Activated naive CD8-positive, alpha-beta T cell treated with anti-CD3 and anti-CD28 coated beads, Interleukin-2, amount 10 ng/mL, durations not matched to agents 7 days and 5 days (primary cell): ENCODE measurements around the gene ZFP36L1. TPM values are rescaled to one million over a fixed set of nuclear protein-coding genes. Genes with fewer than 3 reads are reported as not detected.

Experiments
- ATAC-seq: fragments of 150-1000 bp; cut with Tn5 transposase; one replicate; pipeline ENCODE4 v1.10.0; 2021; ENCODE audit warnings: low read depth, moderate library complexity
- POLR2A ChIA-PET: fragments of 350-600 bp; sonication (Branson Sonifier 250); formaldehyde crosslinking; loops from one replicate; lab custom pipeline; 2021; ENCODE audit warnings: antibody characterized with exemption; lab: Charles Lee
- DNase-seq: peaks from one replicate; pipeline ENCODE4 v3.0.0; 2021
- H3K27ac Mint-ChIP-seq: one replicate; pipeline ENCODE4 v1.8.0; 2022; ENCODE audit warnings: mild to moderate bottlenecking, mixed read lengths
- H3K27me3 Mint-ChIP-seq: one replicate; pipeline ENCODE4 v1.8.0; 2022; ENCODE audit warnings: mild to moderate bottlenecking, moderate library complexity, mixed read lengths
- H3K36me3 Mint-ChIP-seq: one replicate; pipeline ENCODE4 v1.8.0; 2021; ENCODE audit warnings: mild to moderate bottlenecking, mixed read lengths
- H3K4me1 Mint-ChIP-seq: one replicate; pipeline ENCODE4 v1.8.0; 2021; ENCODE audit warnings: mixed read lengths
- H3K4me3 Mint-ChIP-seq: one replicate; pipeline ENCODE4 v1.8.0; 2022; ENCODE audit warnings: mild to moderate bottlenecking, moderate library complexity, mixed read lengths
- H3K9me3 Mint-ChIP-seq: one replicate; pipeline ENCODE4 v1.8.0; 2021; ENCODE audit warnings: mixed read lengths
- total RNA-seq, 2 experiments: library from RNA; stranded (reverse); gene quantifications; one replicate each; pipeline ENCODE4 v1.2.3, GENCODE V29; 2021

ZFP36L1 gene
- total RNA-seq, 2 experiments from 2014 or later, result 114 to 130 TPM

- DNase-seq, result no peak
- no peaks in the 10 kb centered on the region for H3K9me3 Mint-ChIP-seq
- POLR2A ChIA-PET, result interaction anchor here (4.2 kb wide), 1 partner anchor 31 kb away, joined by 46 read pairs; the partner anchor contains the start of gene ZFP36L1
- ATAC-seq, result peak; percentile 32
- no peaks in the 10 kb centered on the region for H3K36me3 Mint-ChIP-seq
- peak overlapping the region; percentile 44 for H3K27ac Mint-ChIP-seq
- H3K4me1 Mint-ChIP-seq, result peaks cover 26% of the 10 kb centered on the region
- no peaks in the 10 kb centered on the region for H3K27me3 Mint-ChIP-seq
- H3K4me3 Mint-ChIP-seq, result no peak overlapping the region
Measured at GRCh38 chr14:68822132-68822651, 29.3 kb upstream of the ZFP36L1 start.

GRCh38 chr14:68820999-68821683, 28.3 kb upstream of the ZFP36L1 start:
- DNase-seq (no peak), ATAC-seq (no peak)
- Mint-ChIP-seq H3K27me3 (no peaks in the 10 kb centered on the region), H3K36me3 (no peaks in the 10 kb centered on the region), H3K27ac (peak overlapping the region; percentile 80), H3K4me3 (no peak overlapping the region), H3K4me1 (peaks cover 27% of the 10 kb centered on the region), H3K9me3 (no peaks in the 10 kb centered on the region)
- POLR2A ChIA-PET, result interaction anchor here (1.3 to 4.2 kb wide), 3 partner anchors 25 to 40 kb away, joined by 4 to 46 read pairs (median 12); partner anchors contain the start of gene ZFP36L1

- peaks cover 32% of the 10 kb centered on the region for H3K4me1 Mint-ChIP-seq
Measured at GRCh38 chr14:68820536-68820935, 27.7 kb upstream of the ZFP36L1 start.

GRCh38 chr14:68820119-68820518, 27.3 kb upstream of the ZFP36L1 start:
- DNase-seq, result peak; percentile 42
- H3K4me1 Mint-ChIP-seq, result peaks cover 36% of the 10 kb centered on the region
- no peaks in the 10 kb centered on the region for H3K27me3 Mint-ChIP-seq
- H3K9me3 Mint-ChIP-seq, result no peaks in the 10 kb centered on the region
- POLR2A ChIA-PET, result interaction anchor here (0.7 to 4.2 kb wide), 5 partner anchors 24 to 569 kb away, joined by 3 to 46 read pairs (median 4); partner anchors contain the start of gene ZFP36L1
- ATAC-seq, result no peak
- peak overlapping the region; percentile 86 for H3K27ac Mint-ChIP-seq
- H3K4me3 Mint-ChIP-seq, result peak overlapping the region; percentile 51
- H3K36me3 Mint-ChIP-seq, result no peaks in the 10 kb centered on the region

More at GRCh38 chr14:68820536-68820935, 27.7 kb upstream of the ZFP36L1 start:
- POLR2A ChIA-PET, result interaction anchor here (1.3 to 4.2 kb wide), 3 partner anchors 25 to 40 kb away, joined by 4 to 46 read pairs (median 12); partner anchors contain the start of gene ZFP36L1
- peak; percentile 30 for ATAC-seq
- H3K27me3 Mint-ChIP-seq, result no peaks in the 10 kb centered on the region
- no peaks in the 10 kb centered on the region for H3K36me3 Mint-ChIP-seq
- H3K27ac Mint-ChIP-seq, result peak overlapping the region; percentile 80
- H3K9me3 Mint-ChIP-seq, result no peaks in the 10 kb centered on the region
- H3K4me3 Mint-ChIP-seq, result peak overlapping the region; percentile 25
- DNase-seq, result no peak

- Mint-ChIP-seq H3K4me3 (no peak overlapping the region), H3K36me3 (no peaks in the 10 kb centered on the region)
Measured at GRCh38 chr14:68819260-68819691, 26.4 kb upstream of the ZFP36L1 start.

GRCh38 chr14:68817506-68818212, 24.8 kb upstream of the ZFP36L1 start:
- ATAC-seq (no peak), DNase-seq (no peak)
- Mint-ChIP-seq H3K9me3 (no peaks in the 10 kb centered on the region), H3K4me1 (peaks cover 52% of the 10 kb centered on the region), H3K27me3 (no peaks in the 10 kb centered on the region), H3K4me3 (no peak overlapping the region), H3K36me3 (peaks cover 1% of the 10 kb centered on the region), H3K27ac (peak overlapping the region; percentile 46)
- POLR2A ChIA-PET, result interaction anchor here (4.4 to 10.7 kb wide), 3 partner anchors 22 to 36 kb away, joined by 59 to 295 read pairs (median 135); partner anchors contain the start of gene ZFP36L1

More at GRCh38 chr14:68819260-68819691, 26.4 kb upstream of the ZFP36L1 start:
- Mint-ChIP-seq H3K27me3 (no peaks in the 10 kb centered on the region), H3K27ac (peak overlapping the region; percentile 86), H3K9me3 (no peaks in the 10 kb centered on the region), H3K4me1 (peaks cover 42% of the 10 kb centered on the region)
- POLR2A ChIA-PET, result interaction anchor here (0.7 to 4.2 kb wide), 3 partner anchors 25 to 568 kb away, joined by 3 to 46 read pairs (median 4); partner anchors contain the start of gene ZFP36L1
- ATAC-seq, result no peak
- DNase-seq, result no peak

- Mint-ChIP-seq H3K4me1 (peaks cover 51% of the 10 kb centered on the region), H3K36me3 (peaks cover 1% of the 10 kb centered on the region), H3K27me3 (no peaks in the 10 kb centered on the region), H3K27ac (peak overlapping the region; percentile 89), H3K4me3 (peak overlapping the region; percentile 84), H3K9me3 (no peaks in the 10 kb centered on the region)
- ATAC-seq (no peak), DNase-seq (no peak)
- POLR2A ChIA-PET, result interaction anchor here (1.2 to 10.7 kb wide), 12 partner anchors 10 to 1112 kb away, joined by 3 to 295 read pairs (median 5); partner anchors contain the start of genes RAD51B and ZFP36L1
Measured at GRCh38 chr14:68816943-68817430, 24.1 kb upstream of the ZFP36L1 start.

GRCh38 chr14:68816183-68816942, 23.5 kb upstream of the ZFP36L1 start:
- H3K9me3 Mint-ChIP-seq, result no peaks in the 10 kb centered on the region
- H3K4me3 Mint-ChIP-seq, result peak overlapping the region; percentile 84
- H3K27ac Mint-ChIP-seq, result peak overlapping the region; percentile 89
- POLR2A ChIA-PET, result interaction anchor here (1.1 to 10.7 kb wide), 17 partner anchors 9 to 1216 kb away, joined by 3 to 295 read pairs (median 4); partner anchors contain the start of genes PIGH, RAD51B and ZFP36L1
- peak; percentile 83 for ATAC-seq
- peak; percentile 93 for DNase-seq
- peaks cover 1% of the 10 kb centered on the region for H3K36me3 Mint-ChIP-seq
- H3K27me3 Mint-ChIP-seq, result no peaks in the 10 kb centered on the region
- peaks cover 47% of the 10 kb centered on the region for H3K4me1 Mint-ChIP-seq

- peaks cover 1% of the 10 kb centered on the region for H3K36me3 Mint-ChIP-seq
- peak overlapping the region; percentile 89 for H3K27ac Mint-ChIP-seq
- DNase-seq, result no peak
- no peaks in the 10 kb centered on the region for H3K27me3 Mint-ChIP-seq
- POLR2A ChIA-PET, result interaction anchor here (0.6 to 10.7 kb wide), 19 partner anchors 9 to 1338 kb away, joined by 3 to 295 read pairs (median 4); partner anchors contain the start of genes PIGH, RAD51B and ZFP36L1
- H3K4me1 Mint-ChIP-seq, result peaks cover 43% of the 10 kb centered on the region
- no peaks in the 10 kb centered on the region for H3K9me3 Mint-ChIP-seq
- no peak for ATAC-seq
- H3K4me3 Mint-ChIP-seq, result peak overlapping the region; percentile 84
Measured at GRCh38 chr14:68815298-68816182, 22.7 kb upstream of the ZFP36L1 start.

DNA sequence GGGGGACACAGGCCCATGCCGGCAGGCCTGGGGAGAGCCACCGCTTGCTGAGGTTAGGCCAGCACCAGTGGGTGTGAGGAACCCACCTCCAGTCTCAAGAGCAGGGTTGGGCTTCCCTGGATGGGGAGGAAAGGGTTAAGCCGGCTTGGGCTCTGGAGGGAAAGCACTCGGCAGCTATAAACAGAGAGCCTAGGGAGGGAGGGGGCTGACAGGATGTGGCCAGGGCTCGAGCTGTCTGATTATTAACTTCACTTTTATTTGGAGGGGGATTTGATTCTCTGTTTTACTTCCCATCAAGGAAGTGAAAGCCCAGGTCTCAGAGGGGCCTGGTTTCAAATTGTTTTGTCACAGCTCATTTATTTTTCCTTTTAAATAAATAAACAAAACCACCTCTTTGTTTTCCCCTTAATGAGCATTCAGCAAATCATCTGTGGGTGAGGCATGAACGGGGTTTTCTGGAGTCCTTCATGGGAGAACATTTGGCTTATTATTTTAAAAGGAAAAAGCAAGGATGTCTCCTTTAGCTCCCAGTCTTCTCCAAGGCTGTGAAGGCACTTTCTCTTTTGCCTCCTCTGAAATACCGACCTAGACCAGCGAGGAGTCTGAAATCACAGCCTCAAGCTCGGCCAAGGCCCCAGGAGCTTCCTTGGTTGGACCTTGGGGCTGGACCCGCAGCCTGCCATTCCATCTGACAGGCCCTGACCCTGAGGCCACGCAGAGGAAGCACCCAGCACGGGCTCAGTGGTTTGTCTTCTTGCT, 21.9 kb upstream of the ZFP36L1 start:
- Mint-ChIP-seq H3K4me1 (peaks cover 36% of the 10 kb centered on the region), H3K9me3 (no peaks in the 10 kb centered on the region), H3K4me3 (peak overlapping the region; percentile 84), H3K27me3 (no peaks in the 10 kb centered on the region), H3K36me3 (peaks cover 1% of the 10 kb centered on the region), H3K27ac (peak overlapping the region; percentile 89)
- POLR2A ChIA-PET, result interaction anchor here (0.6 to 10.7 kb wide), 14 partner anchors 8 to 565 kb away, joined by 3 to 295 read pairs (median 6); partner anchors contain the start of gene ZFP36L1
- DNase-seq (peak; percentile 52), ATAC-seq (peak; percentile 22)

- Mint-ChIP-seq H3K27me3 (no peaks in the 10 kb centered on the region), H3K4me3 (peak overlapping the region; percentile 84), H3K4me1 (peaks cover 31% of the 10 kb centered on the region), H3K36me3 (peaks cover 1% of the 10 kb centered on the region), H3K27ac (peak overlapping the region; percentile 89), H3K9me3 (no peaks in the 10 kb centered on the region)
- no peak for DNase-seq
- ATAC-seq, result no peak
- POLR2A ChIA-PET, result interaction anchor here (0.7 to 10.7 kb wide), 9 partner anchors 13 to 565 kb away, joined by 3 to 295 read pairs (median 20); partner anchors contain the start of gene ZFP36L1
Measured at GRCh38 chr14:68814238-68814538, 21.3 kb upstream of the ZFP36L1 start.
